ENCODE data around the gene RAD51B. TPM values are rescaled to one million over a fixed set of nuclear protein-coding genes. Genes with fewer than 3 reads are reported as not detected.

Gene RAD51B
- total and polyA plus RNA-seq, 9 of the 15 experiments (the other 6 are each of a cell fraction or from before 2014, with no cell fraction given): 8.5 to 17.3 (median 11.3) TPM

GRCh38 chr14:68476212-68477109 is 656.9 kb downstream of the RAD51B start (continued):
- no peak for TF ChIP-seq HEY1 (CRISPR knock-in tag; IDR thresholded peaks at IDR 0.05; ENCODE audit: borderline replicate concordance)
- no peak for TF ChIP-seq EZH2 (IDR thresholded peaks at IDR 0.05; ENCODE audit: borderline replicate concordance, low read depth, low read length)
- TF ChIP-seq ARID3B (CRISPR knock-in tag; IDR thresholded peaks at IDR 0.05; ENCODE audit: borderline replicate concordance): no peak
- peak; percentile 52; the same call in 1 of the 2 replicates for TF ChIP-seq ZNF134 (CRISPR knock-in tag; conservative IDR thresholded peaks at IDR 0.05)
- no peak for TF ChIP-seq ZNF212 (CRISPR knock-in tag; IDR thresholded peaks at IDR 0.05)
- TF ChIP-seq ELF2 (CRISPR knock-in tag; IDR thresholded peaks at IDR 0.05): no peak
- peak; percentile 65 for TF ChIP-seq MAFK (IDR thresholded peaks at IDR 0.05; ENCODE audit: low read length)
- TF ChIP-seq ZBTB12 (CRISPR knock-in tag; IDR thresholded peaks at IDR 0.05): 0 out of 2 replicates have a peak, but pooled peaks have one; percentile 10
- TF ChIP-seq THAP7 (CRISPR knock-in tag; IDR thresholded peaks at IDR 0.05): no peak
- no peak for TF ChIP-seq REST (IDR thresholded peaks at IDR 0.05; ENCODE audit: borderline replicate concordance)
- no peak for TF ChIP-seq REST (CRISPR knock-in tag; IDR thresholded peaks at IDR 0.05; ENCODE audit: low read depth)
- TF ChIP-seq GATAD2B (IDR thresholded peaks at IDR 0.05; ENCODE audit: borderline replicate concordance): no peak
- TF ChIP-seq CREB5 (CRISPR knock-in tag; IDR thresholded peaks at IDR 0.05): no peak
- peak; percentile 60; the same call in 1 of the 2 replicates for TF ChIP-seq ZNF589 (CRISPR knock-in tag; IDR thresholded peaks at IDR 0.05; ENCODE audit: low read depth)

Data from K562 (cell line).